Activated CD8-positive, alpha-beta memory T cell treated with anti-CD3 and anti-CD28 coated beads, Interleukin-2, amount 10 ng/mL, durations not matched to agents 7 days and 5 days (primary cell): ENCODE measurements around the gene MAML1. TPM values are rescaled to one million over a fixed set of nuclear protein-coding genes. Genes with fewer than 3 reads are reported as not detected.

Experiments used
- ATAC-seq: fragments of 150-1000 bp; cut with Tn5 transposase; one replicate; pipeline ENCODE4 v1.10.0; 2021; ENCODE audit warnings: moderate library complexity
- CTCF ChIA-PET: fragments of 350-600 bp; sonication (Branson Sonifier 250); formaldehyde crosslinking; loops from one replicate; lab custom pipeline; 2021; ENCODE audit warnings: antibody characterized with exemption; lab: Charles Lee
- DNase-seq: peaks from one replicate; pipeline ENCODE4 v3.0.0-alpha.2; 2020
- H3K27ac Mint-ChIP-seq: one replicate; pipeline ENCODE4 v1.8.0; 2021; ENCODE audit warnings: mild to moderate bottlenecking, mixed read lengths
- H3K27me3 Mint-ChIP-seq: one replicate; pipeline ENCODE4 v1.8.0; 2021; ENCODE audit warnings: mixed read lengths
- H3K36me3 Mint-ChIP-seq: one replicate; pipeline ENCODE4 v1.8.0; 2021; ENCODE audit warnings: mild to moderate bottlenecking, mixed read lengths
- H3K4me1 Mint-ChIP-seq: one replicate; pipeline ENCODE4 v1.8.0; 2021; ENCODE audit warnings: mixed read lengths
- H3K4me3 Mint-ChIP-seq: one replicate; pipeline ENCODE4 v1.8.0; 2021; ENCODE audit warnings: mild to moderate bottlenecking, moderate library complexity, mixed read lengths
- H3K9me3 Mint-ChIP-seq: one replicate; pipeline ENCODE4 v1.8.0; 2022; ENCODE audit warnings: low read depth, mixed read lengths
- total RNA-seq, 2 experiments: library from RNA; stranded (reverse); gene quantifications; one replicate each; pipeline ENCODE4 v1.2.3, GENCODE V29; 2021

Gene MAML1
- total RNA-seq, 2 experiments from 2014 or later, result 34.7 to 34.9 TPM

- Mint-ChIP-seq H3K36me3 (peaks cover 10% of the 10 kb centered on the region), H3K9me3 (no peaks in the 10 kb centered on the region), H3K27ac (no peak overlapping the region), H3K27me3 (no peaks in the 10 kb centered on the region), H3K4me1 (peaks cover 36% of the 10 kb centered on the region), H3K4me3 (no peak overlapping the region)
- ATAC-seq, result no peak
- CTCF ChIA-PET, result interaction anchor here (2.3 to 2.9 kb wide), 2 partner anchors 20 to 292 kb away, joined by 11 to 17 read pairs; partner anchors contain the start of gene SQSTM1
- no peak for DNase-seq
These were observed 67.6 kb downstream of the MAML1 start for GRCh38 chr5:179800071-179800695.

GRCh38 chr5:179800696-179801201, 68.1 kb downstream of the MAML1 start:
- no peaks in the 10 kb centered on the region for H3K9me3 Mint-ChIP-seq
- ATAC-seq (no peak), DNase-seq (no peak)
- no peaks in the 10 kb centered on the region for H3K27me3 Mint-ChIP-seq
- H3K4me1 Mint-ChIP-seq, result peaks cover 37% of the 10 kb centered on the region
- H3K27ac Mint-ChIP-seq, result no peak overlapping the region
- peaks cover 10% of the 10 kb centered on the region for H3K36me3 Mint-ChIP-seq
- CTCF ChIA-PET, result interaction anchor here (2.2 to 2.9 kb wide), 4 partner anchors 19 to 291 kb away, joined by 11 to 17 read pairs (median 12); partner anchors contain the start of gene SQSTM1
- no peak overlapping the region for H3K4me3 Mint-ChIP-seq

- no peaks in the 10 kb centered on the region for H3K27me3 Mint-ChIP-seq
- peak; percentile 49 for ATAC-seq
- H3K27ac Mint-ChIP-seq, result no peak overlapping the region
- H3K36me3 Mint-ChIP-seq, result peaks cover 10% of the 10 kb centered on the region
- peak; percentile 88 for DNase-seq
- no peak overlapping the region for H3K4me3 Mint-ChIP-seq
- peaks cover 36% of the 10 kb centered on the region for H3K4me1 Mint-ChIP-seq
- no peaks in the 10 kb centered on the region for H3K9me3 Mint-ChIP-seq
- CTCF ChIA-PET, result interaction anchor here (0.6 to 3.1 kb wide), 32 partner anchors 8 to 1029 kb away, joined by 3 to 29 read pairs (median 4); partner anchors contain the start of genes LTC4S, SQSTM1 and TBC1D9B
These were observed 68.9 kb downstream of the MAML1 start for GRCh38 chr5:179801304-179802206.

GRCh38 chr5:179802207-179802883, 69.7 kb downstream of the MAML1 start:
- Mint-ChIP-seq H3K27ac (no peak overlapping the region), H3K36me3 (peaks cover 10% of the 10 kb centered on the region), H3K9me3 (no peaks in the 10 kb centered on the region), H3K4me3 (no peak overlapping the region), H3K27me3 (no peaks in the 10 kb centered on the region), H3K4me1 (peaks cover 31% of the 10 kb centered on the region)
- CTCF ChIA-PET, result interaction anchor here (0.6 to 3.1 kb wide), 32 partner anchors 9 to 1028 kb away, joined by 3 to 29 read pairs (median 4); partner anchors contain the start of genes LTC4S, SQSTM1 and TBC1D9B
- no peak for ATAC-seq
- DNase-seq, result no peak

- Mint-ChIP-seq H3K36me3 (peaks cover 9% of the 10 kb centered on the region), H3K27me3 (no peaks in the 10 kb centered on the region), H3K4me1 (peaks cover 31% of the 10 kb centered on the region), H3K9me3 (no peaks in the 10 kb centered on the region), H3K27ac (peak overlapping the region; percentile 17), H3K4me3 (no peak overlapping the region)
- no peak for ATAC-seq
- DNase-seq, result no peak
- CTCF ChIA-PET, result interaction anchor here (1.1 to 3.1 kb wide), 10 partner anchors 10 to 113 kb away, joined by 3 to 12 read pairs (median 8); partner anchors contain the start of gene LTC4S
These were observed 70.4 kb downstream of the MAML1 start for GRCh38 chr5:179802950-179803562.

GRCh38 chr5:179803651-179804554, 71.3 kb downstream of the MAML1 start:
- peak; percentile 66 for DNase-seq
- peak overlapping the region; percentile 28 for H3K4me3 Mint-ChIP-seq
- H3K4me1 Mint-ChIP-seq, result peaks cover 34% of the 10 kb centered on the region
- ATAC-seq, result no peak
- no peaks in the 10 kb centered on the region for H3K27me3 Mint-ChIP-seq
- CTCF ChIA-PET, result interaction anchor here (3.1 kb wide), 1 partner anchor 41 kb away, joined by 10 read pairs; no protein-coding TSS in a partner anchor
- H3K9me3 Mint-ChIP-seq, result no peaks in the 10 kb centered on the region
- peaks cover 9% of the 10 kb centered on the region for H3K36me3 Mint-ChIP-seq
- peak overlapping the region; percentile 77 for H3K27ac Mint-ChIP-seq

- Mint-ChIP-seq H3K27ac (peak overlapping the region; percentile 77), H3K9me3 (no peaks in the 10 kb centered on the region), H3K4me1 (peaks cover 34% of the 10 kb centered on the region), H3K27me3 (no peaks in the 10 kb centered on the region), H3K4me3 (peak overlapping the region; percentile 28), H3K36me3 (peaks cover 5% of the 10 kb centered on the region)
- DNase-seq (no peak), ATAC-seq (no peak)
- CTCF ChIA-PET, result interaction anchor here (3.1 kb wide), 1 partner anchor 42 kb away, joined by 10 read pairs; no protein-coding TSS in a partner anchor
These were observed 71.9 kb downstream of the MAML1 start for GRCh38 chr5:179804555-179804947.

GRCh38 chr5:179805070-179805528, 72.5 kb downstream of the MAML1 start:
- Mint-ChIP-seq H3K9me3 (no peaks in the 10 kb centered on the region), H3K27me3 (no peaks in the 10 kb centered on the region), H3K4me3 (peak overlapping the region; percentile 76), H3K27ac (peak overlapping the region; percentile 77), H3K36me3 (peaks cover 4% of the 10 kb centered on the region), H3K4me1 (peaks cover 34% of the 10 kb centered on the region)
- ATAC-seq, result no peak
- CTCF ChIA-PET, result interaction anchor here (1.0 to 1.3 kb wide), 2 partner anchors 8 to 14 kb away, joined by 4 to 12 read pairs; no protein-coding TSS in a partner anchor
- no peak for DNase-seq

- Mint-ChIP-seq H3K27me3 (no peaks in the 10 kb centered on the region), H3K4me3 (peak overlapping the region; percentile 76), H3K27ac (peak overlapping the region; percentile 77), H3K9me3 (no peaks in the 10 kb centered on the region), H3K36me3 (peaks cover 6% of the 10 kb centered on the region), H3K4me1 (peaks cover 34% of the 10 kb centered on the region)
- CTCF ChIA-PET, result interaction anchor here (1.0 to 1.7 kb wide), 4 partner anchors 9 to 101 kb away, joined by 3 to 12 read pairs (median 5); no protein-coding TSS in a partner anchor
- DNase-seq, result peak; percentile 77
- peak; percentile 35 for ATAC-seq
These were observed 73.1 kb downstream of the MAML1 start for GRCh38 chr5:179805529-179806249.

GRCh38 chr5:179806250-179807048, 73.8 kb downstream of the MAML1 start, which contains the start of gene MGAT4B:
TSS of gene MGAT4B (minus strand) at chr5:179806866. CDS start at chr5:179806583, 283 bp downstream.
- Mint-ChIP-seq H3K27ac (peak within 1 kb of the TSS; percentile 77), H3K36me3 (peaks cover 7% of the 10 kb centered on the region), H3K4me3 (peak within 1 kb of the TSS; percentile 70), H3K4me1 (peaks cover 34% of the 10 kb centered on the region), H3K27me3 (no peaks in the 10 kb centered on the region), H3K9me3 (no peaks in the 10 kb centered on the region)
- DNase-seq (peak; percentile 77), ATAC-seq (peak; percentile 84)
- CTCF ChIA-PET, result interaction anchor here (1.2 to 1.7 kb wide), 5 partner anchors 10 to 100 kb away, joined by 3 to 12 read pairs (median 5); partner anchors contain the start of gene SQSTM1
